NB4 (cell line): ENCODE measurements around the gene TEP1.

ENCODE experiments used
- DNase-seq: peaks from one replicate; pipeline ENCODE4 v3.0.0; 2010; ENCODE audit warnings: low read depth
- H3K4me3 ChIP-seq: one replicate; pipeline ENCODE4 v1.5.1; 2011; ENCODE audit warnings: mild to moderate bottlenecking, low read depth, low read length, moderate library complexity
- CTCF ChIP-seq: IDR thresholded peaks from one replicate; pipeline ENCODE4 v1.5.1; 2012; ENCODE audit warnings: low read depth, low read length
- MAX ChIP-seq: IDR thresholded peaks from 2 replicates; pipeline ENCODE4 v1.6.1; 2011; ENCODE audit warnings: low read depth, low read length
- MYC ChIP-seq: IDR thresholded peaks from 2 replicates; pipeline ENCODE4 v1.6.1; 2011; ENCODE audit warnings: low read depth, low read length
- POLR2A ChIP-seq: IDR thresholded peaks from 2 replicates; pipeline ENCODE4 v1.6.1; 2011; ENCODE audit warnings: mild to moderate bottlenecking; ENCODE audit not compliant: insufficient read length; ENCODE audit errors: extremely low read depth

The TEP1 gene

DNA sequence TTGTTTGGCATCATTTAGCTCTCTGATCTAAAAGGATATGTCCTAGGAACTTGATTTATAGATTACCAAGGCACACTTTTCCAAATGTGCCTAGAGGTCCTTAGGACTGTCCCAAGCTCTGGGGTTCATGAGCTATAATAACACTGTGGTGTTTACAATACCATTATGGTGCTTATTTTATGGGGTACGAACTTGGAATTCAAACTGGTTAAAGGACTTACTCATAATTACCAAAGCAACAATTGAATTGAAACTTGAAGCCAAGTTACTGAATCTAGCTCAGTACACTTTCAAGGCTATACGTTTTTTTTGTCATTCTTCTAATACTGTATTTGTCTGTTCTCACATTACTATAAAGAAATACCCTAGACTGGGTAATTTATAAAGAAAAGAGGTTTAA is 9.6 kb upstream of the TEP1 start:
- no peak for TF ChIP-seq MAX
- TF ChIP-seq CTCF, result no peak
- TF ChIP-seq MYC, result no peak
- TF ChIP-seq POLR2A, result no peak
- no peak overlapping the region for H3K4me3 ChIP-seq
- no peak for DNase-seq

GRCh38 chr14:20421267-20421666 is 8.0 kb upstream of the TEP1 start:
- TF ChIP-seq MYC (no peak), MAX (no peak), CTCF (no peak), POLR2A (no peak)
- no peak for DNase-seq
- no peak overlapping the region for H3K4me3 ChIP-seq

GRCh38 chr14:20419419-20419818 is 6.1 kb upstream of the TEP1 start:
- no peak for TF ChIP-seq CTCF
- TF ChIP-seq MAX, result no peak
- TF ChIP-seq POLR2A, result no peak
- no peak for TF ChIP-seq MYC
- DNase-seq, result peak; percentile 16

DNA sequence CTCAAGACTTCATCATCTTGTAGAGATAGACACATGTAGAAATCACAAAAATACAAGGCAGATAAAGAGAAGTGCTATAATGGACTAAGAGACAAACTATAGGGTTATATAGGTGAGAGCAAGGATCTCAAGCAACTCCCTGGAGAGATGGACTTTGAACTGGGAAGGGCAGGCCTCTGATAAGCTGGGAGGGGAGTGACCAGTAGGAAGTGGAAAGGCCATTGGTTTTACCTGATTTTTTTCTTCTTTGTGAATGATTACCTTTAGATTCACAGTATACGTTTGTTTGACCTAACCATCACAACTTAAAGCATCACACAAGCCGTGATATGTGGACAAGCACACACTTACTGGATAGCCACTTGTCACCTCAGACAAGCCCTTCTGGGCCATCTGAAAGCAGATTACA is 5.2 kb upstream of the TEP1 start:
- no peak overlapping the region for H3K4me3 ChIP-seq
- no peak for DNase-seq
- no peak for TF ChIP-seq POLR2A
- TF ChIP-seq MAX, result no peak
- TF ChIP-seq CTCF, result no peak
- no peak for TF ChIP-seq MYC

More at GRCh38 chr14:20419419-20419818, 6.1 kb upstream of the TEP1 start:
- no peak overlapping the region for H3K4me3 ChIP-seq

GRCh38 chr14:20417250-20418186 is 4.2 kb upstream of the TEP1 start:
- H3K4me3 ChIP-seq, result no peak overlapping the region
- DNase-seq, result no peak
- TF ChIP-seq CTCF (no peak), POLR2A (no peak), MYC (no peak), MAX (no peak)
